Liver (tissue), 9 donors: ENCODE measurements around the gene DCTN4. TPM values are rescaled to one million over a fixed set of nuclear protein-coding genes. Genes with fewer than 3 reads are reported as not detected.

Experiments used
- DNase-seq: peaks from one replicate; pipeline ENCODE4 v3.0.0-alpha.2; 2017; ENCODE audit warnings: low spot score
- H3K27ac ChIP-seq, 2 donors: one replicate each; pipeline ENCODE4 v1.7.0; 2013; ENCODE audit warnings: inconsistent platforms in 2 of 2, low read length in 2 of 2, control low read depth in 1 of 2, low read depth in 1 of 2, mild to moderate bottlenecking in 1 of 2
- H3K27me3 ChIP-seq, 4 donors: one replicate each; pipeline versions ENCODE4 v1.6.1 to v1.7.0; 2013; ENCODE audit warnings: low read length in 3 of 4, inconsistent platforms in 1 of 4, mild to moderate bottlenecking in 1 of 4, moderate library complexity in 1 of 4; ENCODE audit not compliant: control insufficient read depth in 4 of 4, insufficient read depth in 4 of 4
- H3K36me3 ChIP-seq, 4 donors: one replicate each; pipeline versions ENCODE4 v1.6.1 to v1.7.0; 2013; ENCODE audit warnings: low read length in 3 of 4, mild to moderate bottlenecking in 3 of 4, low read depth in 1 of 4, moderate library complexity in 1 of 4; ENCODE audit not compliant: control insufficient read depth in 4 of 4, insufficient read depth in 3 of 4
- H3K4me1 ChIP-seq, 4 donors: one replicate each; pipeline versions ENCODE4 v1.6.1 to v1.7.0; 2013; ENCODE audit warnings: low read length in 3 of 4, mild to moderate bottlenecking in 3 of 4, moderate library complexity in 1 of 4; ENCODE audit not compliant: control insufficient read depth in 4 of 4, insufficient read depth in 4 of 4
- H3K4me3 ChIP-seq, 3 donors: one replicate each; pipeline versions ENCODE4 v1.6.1 to v1.7.0; 2013; ENCODE audit warnings: low read length in 3 of 3, control low read depth in 1 of 3, low read depth in 1 of 3, mild to moderate bottlenecking in 1 of 3
- H3K9ac ChIP-seq, 2 donors: one replicate each; pipeline ENCODE4 v1.7.0; 2013; ENCODE audit warnings: low read length in 2 of 2, mild to moderate bottlenecking in 2 of 2, moderate library complexity in 2 of 2, control low read depth in 1 of 2, low read depth in 1 of 2
- H3K9me3 ChIP-seq, 4 donors: one replicate each; pipeline versions ENCODE4 v1.6.1 to v1.7.0; 2013; ENCODE audit warnings: low read length in 3 of 4; ENCODE audit not compliant: control insufficient read depth in 4 of 4
- EGR1 ChIP-seq, 2 donors: IDR thresholded peaks; 2 replicates each; pipeline ENCODE4 v1.6.1; 2016 to 2018; ENCODE audit warnings: antibody characterized with exemption in 2 of 2, low read depth in 2 of 2
- FOXA1 ChIP-seq: IDR thresholded peaks from 2 replicates; pipeline ENCODE4 v1.6.1; 2016; ENCODE audit warnings: antibody characterized with exemption
- FOXA2 ChIP-seq: IDR thresholded peaks from 2 replicates; pipeline ENCODE4 v1.6.1; 2016; ENCODE audit warnings: antibody characterized with exemption
- GABPA ChIP-seq, 2 donors: IDR thresholded peaks in 1 of 2; conservative IDR thresholded peaks in 1 of 2; 2 replicates each; pipeline ENCODE4 v1.6.1; 2016; ENCODE audit warnings: antibody characterized with exemption in 2 of 2, mild to moderate bottlenecking in 1 of 2, moderate library complexity in 1 of 2
- HNF4A ChIP-seq, 2 donors: conservative IDR thresholded peaks; 2 replicates each; pipeline ENCODE4 v1.6.1; 2016; ENCODE audit warnings: antibody characterized with exemption in 2 of 2, mild to moderate bottlenecking in 2 of 2
- HNF4G ChIP-seq: IDR thresholded peaks from 2 replicates; pipeline ENCODE4 v1.6.1; 2016; ENCODE audit warnings: antibody characterized with exemption
- JUND ChIP-seq, 2 donors: IDR thresholded peaks; 2 replicates each; pipeline ENCODE4 v1.6.1; 2016; ENCODE audit warnings: antibody characterized with exemption in 2 of 2
- MAX ChIP-seq: IDR thresholded peaks from 2 replicates; pipeline ENCODE4 v1.6.1; 2016; ENCODE audit warnings: antibody characterized with exemption
- NR2F2 ChIP-seq: IDR thresholded peaks from 2 replicates; pipeline ENCODE4 v1.6.1; 2016; ENCODE audit warnings: antibody characterized with exemption
- RAD21 ChIP-seq, 2 donors: IDR thresholded peaks; 2 replicates each; pipeline ENCODE4 v1.6.1; 2016; ENCODE audit warnings: antibody characterized with exemption in 2 of 2, mild to moderate bottlenecking in 2 of 2
- REST ChIP-seq: IDR thresholded peaks from 2 replicates; pipeline ENCODE4 v1.6.1; 2016; ENCODE audit warnings: antibody characterized with exemption, mild to moderate bottlenecking
- RXRA ChIP-seq, 2 donors: IDR thresholded peaks; 2 replicates each; pipeline ENCODE4 v1.6.1; 2017 to 2018; ENCODE audit warnings: antibody characterized with exemption in 2 of 2, mild to moderate bottlenecking in 1 of 2
- SP1 ChIP-seq: IDR thresholded peaks from 2 replicates; pipeline ENCODE4 v1.6.1; 2018; ENCODE audit warnings: antibody characterized with exemption, mild to moderate bottlenecking
- TAF1 ChIP-seq: conservative IDR thresholded peaks from 2 replicates; pipeline ENCODE4 v1.6.1; 2016; ENCODE audit warnings: antibody characterized with exemption, mild to moderate bottlenecking
- YY1 ChIP-seq: IDR thresholded peaks from 2 replicates; pipeline ENCODE4 v1.6.1; 2016; ENCODE audit warnings: antibody characterized with exemption, mild to moderate bottlenecking
- WGBS: extraction: QIAGEN DNeasy Blood & Tissue Kit; methylation state at CpG from one replicate; pipeline ENCODE4 v1.1.7; 2013; 5-methylcytosine and 5-hydroxymethylcytosine counted together
- polyA plus RNA-seq, 2 donors: library from polyadenylated mRNA; stranded (reverse) in 1 of 2; unstranded in 1 of 2; fragments of 200-250 nt in 1 of 2; fragments of >200 nt in 1 of 2; fragmentation: Nextera tagmentation in 1 of 2; extraction: Ambion mirVana in 1 of 2; gene quantifications; one replicate each; pipeline versions ENCODE4 v1.2.1 to v1.2.3, GENCODE V29; 2013 to 2015
- total RNA-seq, 2 donors: library from RNA; depleted of rRNA; stranded (reverse); fragments of >200 nt; gene quantifications; one replicate each; pipeline ENCODE4 v1.2.3, GENCODE V29; 2014
- TF ChIP-seq, protein P1 (sequence below): IDR thresholded peaks from 2 replicates; pipeline ENCODE4 v1.6.1; 2016; ENCODE audit warnings: antibody characterized with exemption
- TF ChIP-seq, protein P2 (sequence below): IDR thresholded peaks from 2 replicates; pipeline ENCODE4 v1.6.1; 2016; ENCODE audit warnings: antibody characterized with exemption
- TF ChIP-seq, protein P3 (sequence below): fragments of 150-350 bp; IDR thresholded peaks from 2 replicates; pipeline ENCODE4 v1.5.1; 2017; ENCODE audit warnings: improper control_type of control experiment, low read depth, low read length; ENCODE audit not compliant: missing input control
- donor health status: healthy.
- donor health status: healthy.
- donor health status: healthy.
- donor health status: healthy.
- donor health status: healthy.

The DCTN4 gene
- total and polyA plus RNA-seq, 4 donors, result 10.3 to 29.6 (median 20.2) TPM

GRCh38 chr5:150779397-150780186 is 20.8 kb upstream of the DCTN4 start:
- H3K27me3 ChIP-seq, result no peaks in the 10 kb centered on the region
- no peaks in the 10 kb centered on the region for H3K36me3 ChIP-seq
- H3K9ac ChIP-seq, result peak overlapping the region; percentile 30 to 50
- peaks cover 0 to 16% (median 9%) of the 10 kb centered on the region in 4 donors for H3K4me1 ChIP-seq
- H3K27ac ChIP-seq, result peak overlapping the region; percentile 62 to 75
- peak overlapping the region; percentile 60 to 85 (median 69) for H3K4me3 ChIP-seq
- WGBS, result 48% methylated on average over 13 of the region's 13 CpGs
- DNase-seq, result no peak
- no peaks in the 10 kb centered on the region for H3K9me3 ChIP-seq
- TF ChIP-seq YY1 (no peak), GABPA (IDR thresholded peaks at IDR 0.05 in 1 of 2, conservative IDR thresholded peaks at IDR 0.05 in 1 of 2) (no peak), FOXA2 (no peak), NR2F2 (no peak), HNF4A (conservative IDR thresholded peaks at IDR 0.05) (no peak), EGR1 (IDR thresholded peaks at IDR 0.05; ENCODE audit: low read depth in 2 of 2) (no peak), RXRA (IDR thresholded peaks at IDR 0.05) (no peak), FOXA1 (no peak), RAD21 (IDR thresholded peaks at IDR 0.05) (no peak), REST (no peak), JUND (IDR thresholded peaks at IDR 0.05) (no peak), HNF4G (no peak), TAF1 (no peak), MAX (no peak), SP1 (no peak)
- TF ChIP-seq, protein P1, sequence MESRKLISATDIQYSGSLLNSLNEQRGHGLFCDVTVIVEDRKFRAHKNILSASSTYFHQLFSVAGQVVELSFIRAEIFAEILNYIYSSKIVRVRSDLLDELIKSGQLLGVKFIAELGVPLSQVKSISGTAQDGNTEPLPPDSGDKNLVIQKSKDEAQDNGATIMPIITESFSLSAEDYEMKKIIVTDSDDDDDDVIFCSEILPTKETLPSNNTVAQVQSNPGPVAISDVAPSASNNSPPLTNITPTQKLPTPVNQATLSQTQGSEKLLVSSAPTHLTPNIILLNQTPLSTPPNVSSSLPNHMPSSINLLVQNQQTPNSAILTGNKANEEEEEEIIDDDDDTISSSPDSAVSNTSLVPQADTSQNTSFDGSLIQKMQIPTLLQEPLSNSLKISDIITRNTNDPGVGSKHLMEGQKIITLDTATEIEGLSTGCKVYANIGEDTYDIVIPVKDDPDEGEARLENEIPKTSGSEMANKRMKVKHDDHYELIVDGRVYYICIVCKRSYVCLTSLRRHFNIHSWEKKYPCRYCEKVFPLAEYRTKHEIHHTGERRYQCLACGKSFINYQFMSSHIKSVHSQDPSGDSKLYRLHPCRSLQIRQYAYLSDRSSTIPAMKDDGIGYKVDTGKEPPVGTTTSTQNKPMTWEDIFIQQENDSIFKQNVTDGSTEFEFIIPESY, result no peak
- TF ChIP-seq, protein P2, sequence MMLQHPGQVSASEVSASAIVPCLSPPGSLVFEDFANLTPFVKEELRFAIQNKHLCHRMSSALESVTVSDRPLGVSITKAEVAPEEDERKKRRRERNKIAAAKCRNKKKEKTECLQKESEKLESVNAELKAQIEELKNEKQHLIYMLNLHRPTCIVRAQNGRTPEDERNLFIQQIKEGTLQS, result no peak
- TF ChIP-seq, protein P3, sequence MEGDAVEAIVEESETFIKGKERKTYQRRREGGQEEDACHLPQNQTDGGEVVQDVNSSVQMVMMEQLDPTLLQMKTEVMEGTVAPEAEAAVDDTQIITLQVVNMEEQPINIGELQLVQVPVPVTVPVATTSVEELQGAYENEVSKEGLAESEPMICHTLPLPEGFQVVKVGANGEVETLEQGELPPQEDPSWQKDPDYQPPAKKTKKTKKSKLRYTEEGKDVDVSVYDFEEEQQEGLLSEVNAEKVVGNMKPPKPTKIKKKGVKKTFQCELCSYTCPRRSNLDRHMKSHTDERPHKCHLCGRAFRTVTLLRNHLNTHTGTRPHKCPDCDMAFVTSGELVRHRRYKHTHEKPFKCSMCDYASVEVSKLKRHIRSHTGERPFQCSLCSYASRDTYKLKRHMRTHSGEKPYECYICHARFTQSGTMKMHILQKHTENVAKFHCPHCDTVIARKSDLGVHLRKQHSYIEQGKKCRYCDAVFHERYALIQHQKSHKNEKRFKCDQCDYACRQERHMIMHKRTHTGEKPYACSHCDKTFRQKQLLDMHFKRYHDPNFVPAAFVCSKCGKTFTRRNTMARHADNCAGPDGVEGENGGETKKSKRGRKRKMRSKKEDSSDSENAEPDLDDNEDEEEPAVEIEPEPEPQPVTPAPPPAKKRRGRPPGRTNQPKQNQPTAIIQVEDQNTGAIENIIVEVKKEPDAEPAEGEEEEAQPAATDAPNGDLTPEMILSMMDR, result no peak
